H1 (cell line): ENCODE results near the gene SLC15A3. TPM values are rescaled to one million over a fixed set of nuclear protein-coding genes. Genes with fewer than 3 reads are reported as not detected.

Experiments used
- CTCF ChIA-PET: fragments of 300-600 bp; sonication (Branson Sonifier 250); formaldehyde crosslinking; loops from one replicate; lab custom pipeline; 2021; ENCODE audit not compliant: partially characterized antibody; lab: Charles Lee
- POLR2A ChIA-PET: fragments of 300-600 bp; sonication (Branson Sonifier 250); formaldehyde crosslinking; loops from one replicate; lab custom pipeline; 2021; ENCODE audit warnings: inconsistent platforms; ENCODE audit not compliant: partially characterized antibody; lab: Charles Lee
- DNase-seq, 2 experiments: peaks; one replicate each; pipeline versions ENCODE4 v3.0.0 to v3.0.0-alpha.2; 2010 to 2022; ENCODE audit warnings: low spot score in 2 of 2, low read depth in 1 of 2, mixed read lengths in 1 of 2
- FAIRE-seq: peaks from 2 replicates; lab custom pipeline; 2011; peaks lifted over from hg19 to GRCh38; lab: Jason Lieb, UNC
- H2AFZ ChIP-seq: 2 replicates; pipeline ENCODE4 v1.8.1; 2012; ENCODE audit warnings: low read length, inconsistent platforms
- H2AK5ac ChIP-seq: 2 replicates; pipeline ENCODE4 v1.6.1; 2013; ENCODE audit warnings: low read depth, low read length
- H2BK120ac ChIP-seq: replicated peaks from 2 replicates; pipeline ENCODE3; 2013; ENCODE audit warnings: low read depth, low read length, inconsistent platforms
- H2BK12ac ChIP-seq: 2 replicates; pipeline ENCODE4 v1.6.1; 2013; ENCODE audit warnings: low read depth, low read length
- H2BK15ac ChIP-seq: 2 replicates; pipeline ENCODE4 v1.6.1; 2013; ENCODE audit warnings: low read length
- H2BK20ac ChIP-seq: 2 replicates; pipeline ENCODE4 v1.6.1; 2013; ENCODE audit warnings: low read length
- H2BK5ac ChIP-seq: 2 replicates; pipeline ENCODE4 v1.6.1; 2013; ENCODE audit warnings: low read depth, low read length
- H3K14ac ChIP-seq: 2 replicates; pipeline ENCODE4 v1.6.1; 2013; ENCODE audit warnings: inconsistent platforms; ENCODE audit not compliant: insufficient read length
- H3K18ac ChIP-seq: 2 replicates; pipeline ENCODE4 v1.6.1; 2013; ENCODE audit warnings: low read length; ENCODE audit errors: extremely low read depth
- H3K23ac ChIP-seq: 2 replicates; pipeline ENCODE4 v1.6.1; 2013; ENCODE audit warnings: inconsistent platforms; ENCODE audit not compliant: insufficient read length
- H3K23me2 ChIP-seq: 2 replicates; pipeline ENCODE4 v1.6.1; 2013; ENCODE audit warnings: low read depth, low read length
- H3K27ac ChIP-seq: 2 replicates; pipeline ENCODE4 v1.6.1; 2011; ENCODE audit warnings: low read depth, low read length, inconsistent platforms
- H3K27me3 ChIP-seq, 4 experiments: replicated peaks in 1 of 4; 1 replicate in 1 of 4; 2 replicates in 3 of 4; pipeline versions ENCODE4 v1.6.1 to v1.8.1; 2011 to 2013; ENCODE audit warnings: low read length in 3 of 4, mild to moderate bottlenecking in 3 of 4, inconsistent platforms in 2 of 4, mixed read lengths in 2 of 4, moderate library complexity in 1 of 4; ENCODE audit not compliant: control insufficient read depth in 3 of 4, insufficient read depth in 3 of 4; ENCODE audit errors: extremely low read depth in 1 of 4
- H3K36me3 ChIP-seq, 4 experiments: 2 replicates each; pipeline versions ENCODE4 v1.6.1 to v1.8.1; 2011 to 2013; ENCODE audit warnings: mild to moderate bottlenecking in 4 of 4, low read length in 3 of 4, moderate library complexity in 2 of 4, control low read depth in 1 of 4, inconsistent platforms in 1 of 4; ENCODE audit not compliant: insufficient read depth in 4 of 4, control insufficient read depth in 2 of 4
- H3K4ac ChIP-seq: replicated peaks from 2 replicates; pipeline ENCODE3; 2013; ENCODE audit warnings: low read length, low read depth, mixed read lengths, inconsistent platforms; ENCODE audit not compliant: insufficient read length
- H3K4me1 ChIP-seq, 4 experiments: replicated peaks in 1 of 4; 1 replicate in 1 of 4; 2 replicates in 3 of 4; pipeline versions ENCODE4 v1.6.1 to v1.8.1; 2011 to 2013; ENCODE audit warnings: low read length in 3 of 4, inconsistent platforms in 2 of 4, mixed read lengths in 1 of 4; ENCODE audit not compliant: insufficient read depth in 4 of 4, control insufficient read depth in 3 of 4
- H3K4me2 ChIP-seq, 2 experiments: 2 replicates each; pipeline versions ENCODE4 v1.6.1 to v1.8.1; 2011 to 2013; ENCODE audit warnings: low read depth in 2 of 2, low read length in 2 of 2, control low read depth in 1 of 2, inconsistent platforms in 1 of 2, mild to moderate bottlenecking in 1 of 2; ENCODE audit not compliant: insufficient read depth in 1 of 2
- H3K4me3 ChIP-seq, 4 experiments: fragments of 200-600, 300-600 bp in 1 of 4; sonication (generic), shearing (Covaris generic), sonication (Bioruptor Twin) in 1 of 4; 2 replicates each; pipeline versions ENCODE4 v1.5.1 to v1.8.1; 2011 to 2016; ENCODE audit warnings: low read length in 4 of 4, low read depth in 3 of 4, control low read depth in 2 of 4, inconsistent platforms in 2 of 4, mild to moderate bottlenecking in 2 of 4, mixed read lengths in 1 of 4, moderate library complexity in 1 of 4; ENCODE audit not compliant: insufficient read depth in 2 of 4; ENCODE audit errors: extremely low read depth in 1 of 4
- H3K56ac ChIP-seq: replicated peaks from 2 replicates; pipeline ENCODE3; 2013; ENCODE audit warnings: low read depth, mild to moderate bottlenecking, mixed read lengths, low read length, inconsistent platforms; ENCODE audit not compliant: insufficient read length
- H3K79me1 ChIP-seq: 2 replicates; pipeline ENCODE4 v1.6.1; 2013; ENCODE audit warnings: low read depth, low read length, control low read depth
- H3K79me2 ChIP-seq, 2 experiments: 2 replicates each; pipeline versions ENCODE4 v1.6.1 to v1.8.1; 2012 to 2013; ENCODE audit warnings: low read length in 2 of 2, mild to moderate bottlenecking in 2 of 2, inconsistent platforms in 1 of 2; ENCODE audit not compliant: insufficient read depth in 2 of 2, control insufficient read depth in 1 of 2
- H3K9ac ChIP-seq, 4 experiments: replicated peaks in 1 of 4; 1 replicate in 1 of 4; 2 replicates in 3 of 4; pipeline versions ENCODE4 v1.6.1 to v1.8.1; 2011 to 2013; ENCODE audit warnings: low read depth in 3 of 4, low read length in 3 of 4, control low read depth in 2 of 4, mild to moderate bottlenecking in 2 of 4, moderate library complexity in 2 of 4, inconsistent platforms in 1 of 4; ENCODE audit errors: extremely low read depth in 1 of 4
- H3K9me3 ChIP-seq, 2 experiments: 2 replicates each; pipeline versions ENCODE4 v1.6.1 to v1.8.1; 2012 to 2013; ENCODE audit warnings: mild to moderate bottlenecking in 2 of 2, moderate library complexity in 2 of 2, control low read depth in 1 of 2, inconsistent platforms in 1 of 2, low read depth in 1 of 2, low read length in 1 of 2, mixed read lengths in 1 of 2; ENCODE audit not compliant: insufficient read depth in 2 of 2
- H4K20me1 ChIP-seq, 2 experiments: replicated peaks in 1 of 2; 2 replicates each; pipeline versions ENCODE3 to v1.8.1; 2011 to 2013; ENCODE audit warnings: inconsistent platforms in 2 of 2, low read length in 2 of 2, mild to moderate bottlenecking in 1 of 2; ENCODE audit not compliant: insufficient read depth in 2 of 2, control insufficient read depth in 1 of 2
- H4K5ac ChIP-seq: 2 replicates; pipeline ENCODE4 v1.6.1; 2013; ENCODE audit warnings: low read length, low read depth, mixed read lengths, inconsistent platforms; ENCODE audit not compliant: insufficient read length
- H4K8ac ChIP-seq: 2 replicates; pipeline ENCODE4 v1.8.0; 2013; ENCODE audit warnings: mild to moderate bottlenecking, moderate library complexity, low read length, inconsistent platforms; ENCODE audit not compliant: insufficient read depth; ENCODE audit errors: extremely low read depth
- H4K91ac ChIP-seq: replicated peaks from 2 replicates; pipeline ENCODE3; 2013; ENCODE audit warnings: low read length, mixed read lengths, inconsistent platforms; ENCODE audit not compliant: insufficient read length
- KDM5A ChIP-seq: fragments of 200-600 bp; IDR thresholded peaks from 2 replicates; pipeline ENCODE4 v1.7.1; 2012; ENCODE audit warnings: mild to moderate bottlenecking, low read length, inconsistent platforms, mixed read lengths
- RFX5 ChIP-seq: IDR thresholded peaks from 2 replicates; pipeline ENCODE4 v1.6.1; 2011; ENCODE audit warnings: low read depth, low read length, improper control_type of control experiment, borderline replicate concordance
- WGBS, 2 experiments: shearing (Covaris generic) in 1 of 2; methylation state at CpG; one replicate each; pipeline versions ENCODE4 v1.1.6 to v1.1.7; 2013 to 2015; ENCODE audit warnings: low lambda C conversion rate in 2 of 2, mixed read lengths in 2 of 2, inconsistent platforms in 1 of 2, low coverage in 1 of 2, missing lambda C conversion rate in 1 of 2; ENCODE audit not compliant: insufficient replicate concordance in 2 of 2, insufficient coverage in 1 of 2, insufficient read length in 1 of 2; ENCODE audit errors: extremely low coverage in 1 of 2, missing lambda C conversion rate in 1 of 2; 5-methylcytosine and 5-hydroxymethylcytosine counted together
- polyA plus RNA-seq, 7 experiments: library from polyadenylated mRNA; depleted of rRNA in 3 of 7; stranded (reverse) in 5 of 7; unstranded in 2 of 7; fragments of >200 nt in 5 of 7; fragments of 200-250 nt in 2 of 7; gene quantifications; 1 replicate in 5 of 7; 2 replicates in 1 of 7; 4 replicates in 1 of 7; pipeline versions ENCODE4 v1.2.1 to v1.2.3, GENCODE V29; 2011 to 2013; ENCODE audit warnings: missing spikeins in 2 of 7, mixed read lengths in 2 of 7
- total RNA-seq: library from RNA; stranded (reverse); fragmentation: NEBNext Ultra II Directional; extraction: Animal tissue kit (Norgen Biotek cat#: 25700); gene quantifications from 2 replicates; pipeline ENCODE4 v1.2.1, GENCODE V29; 2021
- TF ChIP-seq, protein P1 (sequence below): IDR thresholded peaks from 2 replicates; pipeline ENCODE4 v1.6.1; 2012; ENCODE audit warnings: low read length, inconsistent platforms

The SLC15A3 gene
- total and polyA plus RNA-seq, 2 of the 8 experiments (the other 6 are each of a cell fraction or from before 2014, with no cell fraction given), result 25.8 to 31.0 TPM

DNA sequence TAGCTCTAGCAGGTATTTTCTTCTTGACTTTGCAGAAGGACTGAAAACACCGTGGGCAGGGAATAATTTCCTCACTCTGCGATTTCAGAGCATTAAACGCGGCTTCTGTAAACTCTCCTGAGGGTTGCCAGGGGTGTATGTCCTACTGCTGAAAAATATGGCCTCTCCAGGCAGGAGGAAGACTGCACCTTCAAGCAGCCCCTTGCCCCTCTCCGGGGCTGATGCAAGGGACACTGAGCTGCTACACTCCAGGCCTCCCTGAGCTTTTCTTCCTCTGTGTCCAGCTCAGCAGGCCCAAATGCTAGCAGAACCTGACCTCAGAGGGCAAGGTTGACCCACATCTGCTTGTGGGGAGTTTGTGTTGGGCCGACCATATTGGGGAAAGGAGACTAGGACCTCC lies 21.7 kb upstream of the SLC15A3 start:
- H2AFZ ChIP-seq, result no peak overlapping the region
- no peak overlapping the region for H4K91ac ChIP-seq
- FAIRE-seq (no peak), DNase-seq (no peak)
- ChIA-PET CTCF (interaction anchor here (0.8 to 1.0 kb wide), 2 partner anchors 9 to 38 kb away, joined by 3 read pairs; no protein-coding TSS in a partner anchor), POLR2A (interaction anchor here (0.8 kb wide), 1 partner anchor 202 kb away, joined by 3 read pairs; no protein-coding TSS in a partner anchor)
- no peak overlapping the region for H3K9ac ChIP-seq
- H3K9me3 ChIP-seq, result no peaks in the 10 kb centered on the region
- no peaks in the 10 kb centered on the region for H4K20me1 ChIP-seq
- no peak overlapping the region for H2BK12ac ChIP-seq
- no peaks in the 10 kb centered on the region for H3K36me3 ChIP-seq
- H2BK120ac ChIP-seq, result no peak overlapping the region
- no peak overlapping the region for H2AK5ac ChIP-seq
- no peak overlapping the region for H3K23ac ChIP-seq
- no peak overlapping the region for H2BK20ac ChIP-seq
- H3K23me2 ChIP-seq, result no peaks in the 10 kb centered on the region
- H3K27me3 ChIP-seq, result no peaks in the 10 kb centered on the region; a peak in 1 of 7 replicates
- no peak overlapping the region for H2BK5ac ChIP-seq
- 87% methylated on average over 6 of the region's 6 CpGs; no CpG with 5 or more reads in 1 of the 2 experiments for WGBS, 2 experiments
- H4K5ac ChIP-seq, result no peak overlapping the region
- no peak overlapping the region for H3K4me3 ChIP-seq
- no peak overlapping the region for H3K27ac ChIP-seq
- no peak overlapping the region for H3K56ac ChIP-seq
- TF ChIP-seq, protein P1, sequence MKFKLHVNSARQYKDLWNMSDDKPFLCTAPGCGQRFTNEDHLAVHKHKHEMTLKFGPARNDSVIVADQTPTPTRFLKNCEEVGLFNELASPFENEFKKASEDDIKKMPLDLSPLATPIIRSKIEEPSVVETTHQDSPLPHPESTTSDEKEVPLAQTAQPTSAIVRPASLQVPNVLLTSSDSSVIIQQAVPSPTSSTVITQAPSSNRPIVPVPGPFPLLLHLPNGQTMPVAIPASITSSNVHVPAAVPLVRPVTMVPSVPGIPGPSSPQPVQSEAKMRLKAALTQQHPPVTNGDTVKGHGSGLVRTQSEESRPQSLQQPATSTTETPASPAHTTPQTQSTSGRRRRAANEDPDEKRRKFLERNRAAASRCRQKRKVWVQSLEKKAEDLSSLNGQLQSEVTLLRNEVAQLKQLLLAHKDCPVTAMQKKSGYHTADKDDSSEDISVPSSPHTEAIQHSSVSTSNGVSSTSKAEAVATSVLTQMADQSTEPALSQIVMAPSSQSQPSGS, result no peak
- TF ChIP-seq KDM5A, result no peak
- no peak for TF ChIP-seq RFX5
- H3K4me1 ChIP-seq, result no peaks in the 10 kb centered on the region
- H3K14ac ChIP-seq, result no peak overlapping the region
- H3K79me1 ChIP-seq, result no peaks in the 10 kb centered on the region
- H2BK15ac ChIP-seq, result no peak overlapping the region
- H3K79me2 ChIP-seq, result no peaks in the 10 kb centered on the region
- no peak overlapping the region for H4K8ac ChIP-seq
- H3K4me2 ChIP-seq, result no peak overlapping the region
- no peak overlapping the region for H3K4ac ChIP-seq
- no peak overlapping the region for H3K18ac ChIP-seq
